C1 segment of cervical spinal cord (tissue), 14 donors: Measurements from ENCODE around the gene VMO1.
"Not testable (repeated sequence)": the region's sequence is repeated elsewhere in the genome, so short reads cannot be mapped to it uniquely, and the experiment has no call there.

Source experiments
- DNase-seq, 14 donors: peaks; one replicate each; lab custom pipeline; 2025; lab: John Stamatoyannopoulos, UW

VMO1 gene

GRCh38 chr17:4786106-4786511, at the start of gene VMO1:
Gene VMO1, minus strand, starts transcription at chr17:4786364. Its CDS starts 12 bp downstream, at chr17:4786352.
- DNase-seq, result peak in 5 of 14 donors; percentile 5 to 27 (median 19)

- peak in 1 of 14 donors; percentile 25 for DNase-seq
These were observed 48.5 kb upstream of the VMO1 start for GRCh38 chr17:4834681-4835020.

GRCh38 chr17:4833941-4834680, 47.9 kb upstream of the VMO1 start:
- DNase-seq, result peak in 8 of 14 donors; percentile 15 to 64 (median 42)

GRCh38 chr17:4833178-4833940, 47.2 kb upstream of the VMO1 start, which contains the start of gene MINK1:
Gene MINK1, plus strand, starts transcription at chr17:4833340. Its CDS starts 244 bp downstream, at chr17:4833584.
- DNase-seq, result peak; percentile 23 to 92 (median 81)

- DNase-seq, result not testable (repeated sequence)
These were observed 46.6 kb upstream of the VMO1 start for GRCh38 chr17:4832829-4833177.

- DNase-seq, result no peak
These were observed 41.2 kb upstream of the VMO1 start for GRCh38 chr17:4827399-4827798.

GRCh38 chr17:4823373-4824089, 37.4 kb upstream of the VMO1 start:
- no peak for DNase-seq

- DNase-seq, result no peak
These were observed 36.7 kb upstream of the VMO1 start for GRCh38 chr17:4822835-4823234.

- DNase-seq, result no peak
These were observed 32.1 kb upstream of the VMO1 start for GRCh38 chr17:4818276-4818675.

GRCh38 chr17:4816826-4817225, 30.7 kb upstream of the VMO1 start:
- no peak for DNase-seq

GRCh38 chr17:4815043-4815675, 29.0 kb upstream of the VMO1 start:
- DNase-seq, result no peak

GRCh38 chr17:4812690-4813089, 26.5 kb upstream of the VMO1 start:
- no peak for DNase-seq

GRCh38 chr17:4811471-4811870, 25.3 kb upstream of the VMO1 start:
- no peak for DNase-seq

GRCh38 chr17:4810696-4811290, 24.6 kb upstream of the VMO1 start:
- DNase-seq, result no peak

- peak in 11 of 14 donors; percentile 18 to 74 (median 53) for DNase-seq
These were observed 22.2 kb upstream of the VMO1 start for GRCh38 chr17:4808378-4808767.

GRCh38 chr17:4807605-4808377, 21.6 kb upstream of the VMO1 start:
- DNase-seq, result peak in 3 of 14 donors; percentile 30 to 42 (median 34)

- DNase-seq, result peak in 12 of 14 donors; percentile 39 to 85 (median 54)
These were observed 20.8 kb upstream of the VMO1 start, which contains the start of gene PLD2 for GRCh38 chr17:4806777-4807604. Gene PLD2, plus strand, starts transcription at chr17:4807152. Its CDS starts 621 bp downstream, at chr17:4807773.

GRCh38 chr17:4806456-4806776, 20.3 kb upstream of the VMO1 start:
- no peak for DNase-seq

- DNase-seq, result no peak
These were observed 16.1 kb upstream of the VMO1 start, which contains the start of gene C17orf114 for GRCh38 chr17:4802228-4802627. Gene C17orf114, minus strand, starts transcription at chr17:4802328.
